Brain microvascular endothelial cell (primary cell): Measurements from ENCODE around the gene EPHA6.

Experiments
- DNase-seq: peaks from one replicate; pipeline ENCODE4 v3.0.0-alpha.2; 2020
- H3K27ac ChIP-seq: fragments of 250-450 bp; sonication (Bioruptor Pico); 2 replicates; pipeline ENCODE4 v1.5.1; 2020; ENCODE audit warnings: mild to moderate bottlenecking, moderate library complexity
- H3K27me3 ChIP-seq: fragments of 250-450 bp; sonication (Bioruptor Pico); replicated peaks from 2 replicates; pipeline ENCODE4 v1.5.1; 2020; ENCODE audit warnings: mild to moderate bottlenecking
- H3K36me3 ChIP-seq: fragments of 250-450 bp; sonication (Bioruptor Pico); replicated peaks from 2 replicates; pipeline ENCODE4 v1.5.1; 2020; ENCODE audit warnings: mild to moderate bottlenecking
- H3K4me3 ChIP-seq: 2 replicates; pipeline ENCODE4 v1.5.1; 2011; ENCODE audit warnings: low read depth, mild to moderate bottlenecking, control low read depth, low read length, moderate library complexity
- CTCF ChIP-seq: IDR thresholded peaks from 2 replicates; pipeline ENCODE4 v1.5.1; 2011; ENCODE audit warnings: low read depth, mild to moderate bottlenecking, moderate library complexity, low read length, control low read depth, inconsistent platforms; ENCODE audit errors: missing control alignments
- in situ Hi-C: cut with HindIII; loops from 2 replicates; pipeline ENCODE4 v1.10.0; 2017; ENCODE audit warnings: low sequenced_read_pairs, low pct_ligation_motif_present

The EPHA6 gene

GRCh38 chr3:97111244-97111643, 296.9 kb downstream of the EPHA6 start:
- TF ChIP-seq CTCF, result no peak
- Histone ChIP-seq H3K27me3 (no peaks in the 10 kb centered on the region), H3K36me3 (no peaks in the 10 kb centered on the region), H3K4me3 (no peak overlapping the region), H3K27ac (no peak overlapping the region)
- DNase-seq, result no peak
- in situ Hi-C loops, result no loop called here

GRCh38 chr3:97121386-97121785, 307.0 kb downstream of the EPHA6 start:
- Histone ChIP-seq H3K27ac (no peak overlapping the region), H3K36me3 (no peaks in the 10 kb centered on the region), H3K4me3 (no peak overlapping the region), H3K27me3 (no peaks in the 10 kb centered on the region)
- DNase-seq, result no peak
- in situ Hi-C loops, result no loop called here
- no peak for TF ChIP-seq CTCF

GRCh38 chr3:97125902-97126499, 311.6 kb downstream of the EPHA6 start:
- in situ Hi-C loops, result no loop called here
- no peaks in the 10 kb centered on the region for H3K36me3 ChIP-seq
- H3K4me3 ChIP-seq, result no peak overlapping the region
- no peak for TF ChIP-seq CTCF
- no peaks in the 10 kb centered on the region for H3K27me3 ChIP-seq
- DNase-seq, result no peak
- no peak overlapping the region for H3K27ac ChIP-seq

- Histone ChIP-seq H3K27me3 (no peaks in the 10 kb centered on the region), H3K36me3 (no peaks in the 10 kb centered on the region), H3K4me3 (no peak overlapping the region), H3K27ac (no peak overlapping the region)
- in situ Hi-C loops, result no loop called here
- no peak for DNase-seq
- no peak for TF ChIP-seq CTCF
Observed at GRCh38 chr3:97131476-97131875, 317.1 kb downstream of the EPHA6 start.

- DNase-seq, result no peak
- no peak overlapping the region for H3K4me3 ChIP-seq
- no peaks in the 10 kb centered on the region for H3K27me3 ChIP-seq
- in situ Hi-C loops, result no loop called here
- no peak for TF ChIP-seq CTCF
- H3K27ac ChIP-seq, result no peak overlapping the region
- no peaks in the 10 kb centered on the region for H3K36me3 ChIP-seq
Observed at GRCh38 chr3:97138914-97139541, 324.6 kb downstream of the EPHA6 start.

GRCh38 chr3:97148931-97149330, 334.5 kb downstream of the EPHA6 start:
- H3K4me3 ChIP-seq, result no peak overlapping the region
- H3K36me3 ChIP-seq, result no peaks in the 10 kb centered on the region
- H3K27ac ChIP-seq, result no peak overlapping the region
- no peak for TF ChIP-seq CTCF
- in situ Hi-C loops, result no loop called here
- no peaks in the 10 kb centered on the region for H3K27me3 ChIP-seq
- DNase-seq, result no peak
